T-cell (primary cell): ENCODE data around the gene VSTM5. TPM values are rescaled to one million over a fixed set of nuclear protein-coding genes. Genes with fewer than 3 reads are reported as not detected.

Source experiments
- ATAC-seq, 4 experiments: fragments of 200-7000 bp in 3 of 4; fragments of 150-1000 bp in 1 of 4; cut with Tn5 transposase; replicated peaks in 1 of 4; 1 replicate in 3 of 4; 2 replicates in 1 of 4; pipeline ENCODE4 v1.10.0; 2021; ENCODE audit warnings: moderate library complexity in 3 of 4, mild to moderate bottlenecking in 2 of 4, moderate number of reproducible peaks in 1 of 4
- CTCF ChIA-PET, 2 donors: fragments of 300-600 bp; sonication (Branson Sonifier 250); formaldehyde crosslinking; loops; one replicate each; lab custom pipeline; 2022; ENCODE audit warnings: antibody characterized with exemption in 2 of 2; lab: Charles Lee
- POLR2A ChIA-PET, 2 donors: fragments of 300-600 bp; sonication (Branson Sonifier 250); formaldehyde crosslinking; loops; one replicate each; lab custom pipeline; 2022; ENCODE audit warnings: antibody characterized with exemption in 2 of 2; lab: Charles Lee
- DNase-seq, 35 experiments: peaks; one replicate each; pipeline versions ENCODE4 v3.0.0 to v3.0.0-alpha.2; 2013 to 2023
- H3K27ac ChIP-seq: one replicate; pipeline ENCODE4 v1.5.1; 2013; ENCODE audit warnings: low read length
- H3K27me3 ChIP-seq, 2 experiments: replicated peaks in 1 of 2; 1 replicate in 1 of 2; 2 replicates in 1 of 2; pipeline versions ENCODE4 v1.6.1 to v1.7.0; 2013; ENCODE audit warnings: low read length in 1 of 2, mixed read lengths in 1 of 2; ENCODE audit not compliant: control insufficient read depth in 2 of 2, insufficient read depth in 2 of 2; ENCODE audit errors: extremely low read depth in 1 of 2
- H3K36me3 ChIP-seq, 2 donors: 1 replicate in 1 of 2; 2 replicates in 1 of 2; pipeline versions ENCODE4 v1.6.1 to v1.7.0; 2013; ENCODE audit warnings: low read length in 1 of 2; ENCODE audit not compliant: control insufficient read depth in 2 of 2, insufficient read depth in 1 of 2; ENCODE audit errors: extremely low read depth in 1 of 2
- H3K4me1 ChIP-seq, 2 experiments: 1 replicate in 1 of 2; 2 replicates in 1 of 2; pipeline versions ENCODE4 v1.6.1 to v1.7.0; 2013; ENCODE audit warnings: low read length in 2 of 2, mixed read lengths in 1 of 2; ENCODE audit not compliant: insufficient read depth in 2 of 2, control insufficient read depth in 1 of 2; ENCODE audit errors: extremely low read depth in 1 of 2
- H3K4me3 ChIP-seq, 2 donors: 1 replicate in 1 of 2; 2 replicates in 1 of 2; pipeline versions ENCODE4 v1.5.1 to v1.7.0; 2013; ENCODE audit warnings: mild to moderate bottlenecking in 2 of 2, low read length in 1 of 2, moderate library complexity in 1 of 2; ENCODE audit not compliant: control insufficient read depth in 1 of 2; ENCODE audit errors: extremely low read depth in 1 of 2
- H3K9me3 ChIP-seq: 2 replicates; pipeline ENCODE4 v1.7.0; 2013
- H3K27ac Mint-ChIP-seq, 2 donors: one replicate each; pipeline ENCODE4 v1.8.0; 2020 to 2021; ENCODE audit warnings: mild to moderate bottlenecking in 2 of 2, mixed read lengths in 2 of 2
- H3K27me3 Mint-ChIP-seq, 2 donors: one replicate each; pipeline ENCODE4 v1.8.0; 2021 to 2022; ENCODE audit warnings: mixed read lengths in 2 of 2
- H3K36me3 Mint-ChIP-seq: one replicate; pipeline ENCODE4 v1.8.0; 2021; ENCODE audit warnings: mixed read lengths
- H3K4me1 Mint-ChIP-seq, 3 donors: one replicate each; pipeline ENCODE4 v1.8.0; 2020 to 2022; ENCODE audit warnings: mixed read lengths in 3 of 3, mild to moderate bottlenecking in 1 of 3
- H3K4me3 Mint-ChIP-seq, 3 donors: one replicate each; pipeline ENCODE4 v1.8.0; 2020 to 2022; ENCODE audit warnings: mild to moderate bottlenecking in 3 of 3, mixed read lengths in 3 of 3, moderate library complexity in 3 of 3
- H3K9me3 Mint-ChIP-seq, 3 donors: one replicate each; pipeline ENCODE4 v1.8.0; 2020 to 2022; ENCODE audit warnings: mixed read lengths in 3 of 3
- WGBS: methylation state at CpG from one replicate; pipeline ENCODE4 v1.1.5; 2013; ENCODE audit warnings: missing lambda C conversion rate; ENCODE audit not compliant: insufficient coverage; 5-methylcytosine and 5-hydroxymethylcytosine counted together
- total RNA-seq, 35 experiments: library from RNA in 6 of 35; stranded (reverse) in 6 of 35; fragments of 120-200 nt in 1 of 35; gene quantifications; one replicate each; pipeline versions ENCODE4 v1.2.1 to v1.2.4 and lab custom pipeline; 2013 to 2026

Gene VSTM5
- total RNA-seq, 5 donors from 2014 or later (not counting 1 experiment from before 2014, with no cell fraction given): not detected

- no peak overlapping the region for H3K27ac Mint-ChIP-seq
- no peaks in the 10 kb centered on the region for H3K9me3 ChIP-seq
- no peak for DNase-seq
- no peak overlapping the region for H3K27ac ChIP-seq
- no peaks in the 10 kb centered on the region for H3K9me3 Mint-ChIP-seq
- ChIA-PET POLR2A (no interaction called here), CTCF (interaction anchor here in 1 of 2 donors (0.6 kb wide), 1 partner anchor 695 kb away, joined by 3 read pairs; no protein-coding TSS in a partner anchor)
- H3K4me3 ChIP-seq: no peak overlapping the region
- WGBS: no CpG with 5 or more reads among the region's 1 CpG
- no peaks in the 10 kb centered on the region for H3K36me3 Mint-ChIP-seq
- peaks cover 5 to 9% of the 10 kb centered on the region in 2 donors for H3K27me3 Mint-ChIP-seq
- H3K4me1 Mint-ChIP-seq: no peaks in the 10 kb centered on the region
- no peaks in the 10 kb centered on the region for H3K36me3 ChIP-seq
- H3K4me3 Mint-ChIP-seq: no peak overlapping the region
- H3K27me3 ChIP-seq: peaks cover 0 to 10% of the 10 kb centered on the region in 2 experiments
- no peak for ATAC-seq
- H3K4me1 ChIP-seq: no peaks in the 10 kb centered on the region
Observed at GRCh38 chr11:93827363-93827762, 23.1 kb downstream of the VSTM5 start.

GRCh38 chr11:93823210-93823609 lies 27.2 kb downstream of the VSTM5 start:
- no peak overlapping the region for H3K27ac Mint-ChIP-seq
- no peak for DNase-seq
- peaks cover 0 to 3% of the 10 kb centered on the region in 2 donors for H3K27me3 Mint-ChIP-seq
- H3K27ac ChIP-seq: no peak overlapping the region
- no peaks in the 10 kb centered on the region for H3K36me3 ChIP-seq
- H3K4me3 ChIP-seq: no peak overlapping the region
- H3K9me3 Mint-ChIP-seq: no peaks in the 10 kb centered on the region
- H3K4me1 ChIP-seq: no peaks in the 10 kb centered on the region
- no peaks in the 10 kb centered on the region for H3K4me1 Mint-ChIP-seq
- ChIA-PET CTCF (no interaction called here), POLR2A (no interaction called here)
- H3K27me3 ChIP-seq: no peaks in the 10 kb centered on the region
- WGBS: 83% methylated on average over 1 of the region's 4 CpGs
- H3K4me3 Mint-ChIP-seq: no peak overlapping the region
- peaks cover 3% of the 10 kb centered on the region for H3K36me3 Mint-ChIP-seq
- no peak for ATAC-seq
- no peaks in the 10 kb centered on the region for H3K9me3 ChIP-seq

GRCh38 chr11:93822359-93822758 lies 28.1 kb downstream of the VSTM5 start:
- CTCF ChIA-PET: no interaction called here
- peaks cover 0 to 3% of the 10 kb centered on the region in 2 donors for H3K27me3 Mint-ChIP-seq
- no peaks in the 10 kb centered on the region for H3K9me3 Mint-ChIP-seq
- DNase-seq (no peak), ATAC-seq (no peak)
- H3K36me3 Mint-ChIP-seq: peaks cover 3% of the 10 kb centered on the region
- H3K27me3 ChIP-seq: no peaks in the 10 kb centered on the region
- no peaks in the 10 kb centered on the region for H3K36me3 ChIP-seq
- H3K4me1 ChIP-seq: no peaks in the 10 kb centered on the region
- H3K27ac ChIP-seq: no peak overlapping the region
- H3K4me3 Mint-ChIP-seq: no peak overlapping the region
- no peak overlapping the region for H3K4me3 ChIP-seq
- POLR2A ChIA-PET: no interaction called here
- H3K4me1 Mint-ChIP-seq: no peaks in the 10 kb centered on the region
- no peak overlapping the region for H3K27ac Mint-ChIP-seq
- 87% methylated on average over 4 of the region's 5 CpGs for WGBS
- H3K9me3 ChIP-seq: no peaks in the 10 kb centered on the region

- H3K36me3 Mint-ChIP-seq: peaks cover 3% of the 10 kb centered on the region
- no peaks in the 10 kb centered on the region for H3K9me3 Mint-ChIP-seq
- Histone ChIP-seq H3K27me3 (no peaks in the 10 kb centered on the region), H3K4me3 (no peak overlapping the region), H3K9me3 (no peaks in the 10 kb centered on the region), H3K4me1 (no peaks in the 10 kb centered on the region), H3K27ac (no peak overlapping the region), H3K36me3 (no peaks in the 10 kb centered on the region)
- no CpG with 5 or more reads among the region's 2 CpGs for WGBS
- ATAC-seq (no peak), DNase-seq (no peak)
- CTCF ChIA-PET: no interaction called here
- H3K4me3 Mint-ChIP-seq: no peak overlapping the region
- H3K27ac Mint-ChIP-seq: no peak overlapping the region
- no peaks in the 10 kb centered on the region for H3K4me1 Mint-ChIP-seq
- peaks cover 0 to 3% of the 10 kb centered on the region in 2 donors for H3K27me3 Mint-ChIP-seq
- POLR2A ChIA-PET: no interaction called here
Observed at GRCh38 chr11:93821617-93822016, 28.8 kb downstream of the VSTM5 start.

- 94% methylated on average over 11 of the region's 14 CpGs for WGBS
- no peak overlapping the region for H3K4me3 ChIP-seq
- POLR2A ChIA-PET: no interaction called here
- H3K27ac ChIP-seq: no peak overlapping the region
- H3K27me3 ChIP-seq: no peaks in the 10 kb centered on the region
- H3K36me3 Mint-ChIP-seq: peaks cover 6% of the 10 kb centered on the region
- H3K9me3 ChIP-seq: no peaks in the 10 kb centered on the region
- H3K4me1 Mint-ChIP-seq: no peaks in the 10 kb centered on the region
- H3K27me3 Mint-ChIP-seq: peaks cover 0 to 3% of the 10 kb centered on the region in 2 donors
- H3K9me3 Mint-ChIP-seq: no peaks in the 10 kb centered on the region
- no peak overlapping the region for H3K4me3 Mint-ChIP-seq
- DNase-seq: no peak
- CTCF ChIA-PET: no interaction called here
- no peak overlapping the region for H3K27ac Mint-ChIP-seq
- ATAC-seq: no peak
- H3K36me3 ChIP-seq: no peaks in the 10 kb centered on the region
- H3K4me1 ChIP-seq: no peaks in the 10 kb centered on the region
Observed at GRCh38 chr11:93820847-93821246, 29.6 kb downstream of the VSTM5 start.

- H3K4me3 ChIP-seq: no peak overlapping the region
- ChIA-PET CTCF (interaction anchor here in 1 of 2 donors (1.6 kb wide), 1 partner anchor 25 kb away, joined by 4 read pairs; no protein-coding TSS in a partner anchor), POLR2A (no interaction called here)
- Mint-ChIP-seq H3K27ac (no peak overlapping the region), H3K9me3 (no peaks in the 10 kb centered on the region), H3K4me1 (no peaks in the 10 kb centered on the region), H3K27me3 (peaks cover 0 to 3% of the 10 kb centered on the region in 2 donors), H3K36me3 (peaks cover 10% of the 10 kb centered on the region), H3K4me3 (no peak overlapping the region)
- no peaks in the 10 kb centered on the region for H3K36me3 ChIP-seq
- H3K27ac ChIP-seq: no peak overlapping the region
- no peaks in the 10 kb centered on the region for H3K4me1 ChIP-seq
- WGBS: 92% methylated on average over 6 of the region's 8 CpGs
- no peak for DNase-seq
- no peak for ATAC-seq
- H3K9me3 ChIP-seq: no peaks in the 10 kb centered on the region
- no peaks in the 10 kb centered on the region for H3K27me3 ChIP-seq
Observed at GRCh38 chr11:93819966-93820695, 30.3 kb downstream of the VSTM5 start.
